Fibroblast of gingiva (primary cell): ENCODE data around the gene CSN1S1.
"Not testable (repeated sequence)": the region's sequence is repeated elsewhere in the genome, so short reads cannot be mapped to it uniquely, and the experiment has no call there.

Experiments
- DNase-seq: peaks from one replicate; pipeline ENCODE4 v3.0.0-alpha.2; 2011; ENCODE audit warnings: low read depth

Gene CSN1S1, protein sequence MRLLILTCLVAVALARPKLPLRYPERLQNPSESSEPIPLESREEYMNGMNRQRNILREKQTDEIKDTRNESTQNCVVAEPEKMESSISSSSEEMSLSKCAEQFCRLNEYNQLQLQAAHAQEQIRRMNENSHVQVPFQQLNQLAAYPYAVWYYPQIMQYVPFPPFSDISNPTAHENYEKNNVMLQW

DNA sequence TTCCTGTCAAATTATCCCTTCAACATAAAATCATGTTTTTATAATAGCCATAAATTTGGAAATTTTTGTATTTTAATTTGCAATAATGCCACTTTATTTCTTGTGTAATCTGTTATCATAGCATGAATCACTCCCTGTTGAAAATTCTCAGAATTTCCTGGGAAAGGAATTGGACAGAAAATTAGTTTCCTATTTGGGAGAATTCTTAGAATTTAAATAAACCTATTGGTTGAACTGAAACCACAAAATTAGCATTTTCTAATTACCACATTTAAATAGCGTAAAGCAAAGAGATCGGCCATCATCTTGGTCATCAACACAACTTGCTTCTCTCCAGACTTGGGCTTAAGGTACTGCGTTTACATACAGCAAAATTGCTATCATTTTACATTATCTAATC lies at the start of gene CSN1S1:
TSS of gene CSN1S1 (plus strand) at position 301 of the 400 bp plus-strand sequence. CDS start 1,488 bp downstream, outside the sequence.
- no peak for DNase-seq

DNA sequence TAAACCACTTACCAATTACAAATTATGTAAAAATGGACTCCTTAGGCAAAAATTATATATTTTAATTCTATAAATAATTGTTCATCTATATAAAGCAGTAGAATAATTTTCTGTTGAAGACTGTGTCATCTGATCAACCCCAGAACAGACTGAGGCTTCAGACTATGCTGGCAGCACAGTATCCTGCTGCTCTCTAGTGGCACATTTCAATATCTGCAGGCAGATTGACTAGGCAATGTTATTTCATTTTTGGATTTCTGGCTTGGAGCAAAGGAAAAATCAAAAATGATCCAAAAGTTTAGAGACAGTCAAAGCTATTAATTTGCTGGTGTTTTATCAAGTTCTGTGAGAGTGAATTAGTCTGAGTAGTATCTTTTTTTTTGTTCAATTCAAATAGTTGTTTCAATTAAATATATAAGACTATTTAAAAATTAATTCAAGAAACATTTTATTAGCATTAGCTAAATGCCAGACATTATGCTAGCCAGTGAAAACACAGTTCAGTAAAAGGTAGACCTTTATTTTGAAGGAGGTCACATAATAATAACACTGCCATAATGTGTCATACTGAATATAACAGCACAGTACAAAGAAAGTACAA lies 49.6 kb upstream of the CSN1S1 start:
- DNase-seq = peak; percentile 44

DNA sequence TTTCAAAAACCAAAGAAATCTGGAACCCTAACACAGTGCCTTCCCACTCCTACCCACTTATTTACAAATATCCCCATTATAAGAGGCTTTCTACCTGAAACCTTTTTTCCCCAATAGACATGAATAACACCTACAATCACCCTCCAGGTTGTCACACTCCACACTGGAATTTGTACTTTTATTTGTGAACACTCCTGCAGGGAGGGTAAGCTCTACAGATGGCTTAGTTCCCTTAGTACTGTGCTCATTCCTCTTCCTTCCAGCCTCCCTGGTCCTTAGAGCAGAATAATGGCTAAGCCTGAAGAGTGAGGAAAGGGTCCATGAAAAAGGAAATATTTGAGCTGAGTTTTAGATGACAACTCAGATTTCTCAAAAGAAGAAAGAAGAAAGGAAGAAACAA lies 48.7 kb upstream of the CSN1S1 start:
- no peak for DNase-seq

DNA sequence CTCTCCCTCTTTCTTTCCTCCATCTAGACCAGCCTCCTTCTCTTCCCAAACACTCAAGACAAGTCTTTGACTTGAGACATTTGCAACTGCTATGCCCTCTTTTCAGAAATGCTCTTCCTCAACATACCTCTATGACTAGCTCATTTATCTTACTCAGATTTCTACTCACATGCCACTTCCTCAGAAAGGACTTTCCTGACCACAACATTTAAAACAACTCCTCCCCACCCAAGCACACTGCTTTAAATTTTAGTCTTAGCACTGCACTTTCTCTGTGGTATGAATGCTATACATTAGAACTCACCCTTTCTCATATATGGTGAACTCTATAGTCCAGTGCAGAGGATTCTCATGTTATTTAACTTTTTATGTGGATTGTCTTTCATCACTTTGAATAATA lies 42.5 kb upstream of the CSN1S1 start:
- no peak for DNase-seq

DNA sequence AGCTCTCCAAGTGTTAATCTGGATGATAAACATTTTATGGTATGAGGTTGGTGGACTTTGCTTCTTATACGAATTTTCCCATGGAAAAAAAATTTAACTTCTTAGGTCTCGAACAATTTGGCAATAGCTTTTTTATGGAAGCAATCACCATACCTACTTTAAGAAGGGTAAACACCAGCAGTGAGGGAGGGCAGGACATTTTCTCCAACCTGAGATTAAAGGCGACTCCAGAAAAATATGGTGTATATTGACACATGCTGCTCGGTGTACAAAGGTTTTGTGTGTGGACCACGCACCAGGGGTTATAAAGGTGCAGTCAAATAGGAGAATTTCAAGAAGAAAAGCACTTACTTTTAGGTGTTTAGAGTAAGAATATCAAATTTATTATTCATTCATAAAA lies 36.7 kb upstream of the CSN1S1 start:
- no peak for DNase-seq

DNA sequence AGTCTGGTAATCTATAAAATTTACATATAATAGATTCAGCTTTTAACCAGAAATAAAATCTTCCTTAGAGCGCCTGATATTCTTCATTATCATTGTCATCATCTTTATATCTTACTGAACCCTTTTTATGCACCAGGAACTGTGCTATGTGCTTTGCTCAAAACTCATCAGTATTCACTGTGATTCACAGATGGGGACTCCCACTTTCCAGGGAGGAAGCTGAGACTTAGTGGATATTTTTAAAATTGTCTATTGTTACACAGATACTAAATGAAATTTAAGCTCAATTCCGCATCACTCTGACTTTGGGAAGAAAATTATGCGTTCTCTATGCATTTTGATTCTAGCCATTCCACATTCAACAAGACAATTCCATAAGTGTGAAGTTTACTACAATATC lies 36.1 kb upstream of the CSN1S1 start:
- no peak for DNase-seq

DNA sequence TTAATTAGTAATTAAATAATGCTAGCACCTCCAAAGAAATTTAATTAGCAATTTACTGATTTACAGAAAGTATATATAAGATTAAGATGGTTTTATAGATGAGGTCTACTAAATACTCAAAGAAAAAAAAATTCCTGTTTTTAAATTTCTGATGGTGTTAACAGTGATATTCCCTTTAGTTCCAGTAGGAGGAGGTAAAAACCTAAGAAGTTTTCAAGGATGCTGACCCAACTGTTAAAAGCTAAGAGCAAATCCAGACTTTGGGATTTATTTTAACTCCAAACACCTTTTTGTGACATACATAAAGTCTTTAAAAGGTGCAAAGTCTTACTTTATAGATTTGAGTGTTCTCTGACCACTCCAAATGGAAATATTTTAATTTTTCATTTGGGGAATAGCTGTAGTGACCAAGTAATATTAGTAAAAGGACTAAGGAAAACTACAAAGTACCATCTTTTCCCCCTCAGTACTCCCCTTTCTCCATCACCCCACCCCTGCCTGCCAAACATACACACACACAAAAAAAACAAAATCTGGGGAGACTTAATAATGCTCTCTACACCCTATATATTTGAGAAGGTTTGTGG lies 34.2 kb upstream of the CSN1S1 start:
- DNase-seq = no peak

DNA sequence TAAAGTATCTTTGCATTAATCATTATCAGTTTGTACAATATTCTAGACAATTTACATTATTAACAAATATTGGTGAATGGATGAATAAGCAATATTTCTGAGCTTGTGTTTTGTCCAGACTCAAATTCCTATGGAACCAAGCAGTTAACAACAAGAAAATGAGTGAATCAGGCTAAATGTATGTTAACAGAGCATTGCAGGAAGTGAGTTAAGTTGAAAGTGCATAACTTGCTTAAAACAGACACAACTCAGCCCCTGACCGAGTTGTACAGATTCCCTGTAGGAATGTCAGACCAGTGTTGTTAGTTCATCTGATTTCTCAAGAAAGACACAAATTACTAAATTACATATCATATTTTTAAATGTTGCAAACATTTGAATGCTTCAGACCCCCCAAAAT lies 23.7 kb upstream of the CSN1S1 start:
- peak; percentile 21 for DNase-seq

DNA sequence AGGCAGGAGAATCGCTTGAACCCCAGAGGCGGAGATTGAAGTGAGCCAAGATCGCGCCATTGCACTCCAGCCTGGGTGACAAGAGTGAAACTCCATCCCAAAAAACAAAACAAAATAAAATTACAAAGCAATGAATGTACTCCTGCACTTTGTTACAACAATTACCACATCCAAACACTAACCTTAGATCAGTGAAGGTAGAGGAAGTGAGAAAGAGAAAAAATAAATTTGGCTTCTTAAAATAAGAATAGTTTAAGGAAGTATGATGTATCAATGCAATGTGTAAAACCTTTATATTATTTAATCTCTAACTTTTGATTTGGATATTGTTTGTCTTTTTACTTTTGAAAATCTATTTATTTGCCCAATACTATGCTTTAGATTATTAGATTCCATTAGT lies 21.7 kb upstream of the CSN1S1 start:
- DNase-seq = no peak

DNA sequence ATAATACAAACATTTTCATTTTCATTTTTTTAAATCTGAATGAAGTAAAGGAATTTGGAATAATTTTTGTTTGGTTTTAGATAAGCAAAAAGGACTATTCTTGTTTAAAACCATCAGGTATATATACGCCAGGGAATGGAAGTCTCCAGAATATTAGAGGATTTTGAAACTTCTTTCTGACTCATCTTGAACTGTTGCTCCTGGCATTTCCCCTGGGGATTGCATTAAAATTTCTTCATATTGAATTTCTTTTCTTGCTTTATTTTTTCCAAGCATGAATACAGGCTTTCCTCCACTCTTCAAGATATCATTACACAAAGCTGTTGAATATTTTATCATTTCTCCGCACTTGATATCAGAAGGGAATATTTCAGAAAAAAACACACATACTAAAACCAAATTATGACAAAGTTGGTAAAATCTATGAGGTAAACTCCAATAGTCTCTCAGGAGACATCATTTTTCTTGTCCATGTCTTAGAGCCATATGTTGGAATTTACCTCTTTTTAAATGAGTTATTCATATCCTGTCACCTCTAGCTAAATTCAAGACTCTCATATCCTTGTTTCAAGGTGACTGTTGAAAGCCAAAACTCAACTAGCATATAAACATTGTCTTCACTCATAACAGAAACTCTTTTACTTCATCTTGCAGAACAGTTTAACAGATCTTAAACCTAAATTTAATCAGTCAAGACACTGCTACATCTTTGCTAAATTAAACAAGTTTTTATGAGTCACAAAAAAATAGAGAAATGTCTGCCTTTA lies 20.7 kb upstream of the CSN1S1 start:
- peak; percentile 76 for DNase-seq

DNA sequence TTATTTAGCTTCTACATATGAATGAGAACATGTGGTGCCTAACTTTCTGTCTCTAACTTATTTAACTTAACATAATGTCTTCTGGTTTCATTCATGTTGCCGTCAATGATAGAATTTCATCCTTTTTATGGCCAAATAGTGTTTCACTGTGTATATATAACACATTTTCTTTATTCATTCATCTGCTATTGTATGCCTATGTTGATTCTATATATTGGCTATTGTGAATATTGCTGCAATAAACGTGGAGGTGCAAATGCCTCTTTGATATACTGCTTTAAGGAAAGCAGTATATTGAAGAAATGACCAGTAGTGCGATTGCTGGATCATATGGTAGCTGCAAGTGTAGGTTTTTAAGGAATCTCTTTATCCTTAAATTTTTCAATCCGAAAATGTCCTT lies 10.0 kb upstream of the CSN1S1 start:
- DNase-seq = no peak

DNA sequence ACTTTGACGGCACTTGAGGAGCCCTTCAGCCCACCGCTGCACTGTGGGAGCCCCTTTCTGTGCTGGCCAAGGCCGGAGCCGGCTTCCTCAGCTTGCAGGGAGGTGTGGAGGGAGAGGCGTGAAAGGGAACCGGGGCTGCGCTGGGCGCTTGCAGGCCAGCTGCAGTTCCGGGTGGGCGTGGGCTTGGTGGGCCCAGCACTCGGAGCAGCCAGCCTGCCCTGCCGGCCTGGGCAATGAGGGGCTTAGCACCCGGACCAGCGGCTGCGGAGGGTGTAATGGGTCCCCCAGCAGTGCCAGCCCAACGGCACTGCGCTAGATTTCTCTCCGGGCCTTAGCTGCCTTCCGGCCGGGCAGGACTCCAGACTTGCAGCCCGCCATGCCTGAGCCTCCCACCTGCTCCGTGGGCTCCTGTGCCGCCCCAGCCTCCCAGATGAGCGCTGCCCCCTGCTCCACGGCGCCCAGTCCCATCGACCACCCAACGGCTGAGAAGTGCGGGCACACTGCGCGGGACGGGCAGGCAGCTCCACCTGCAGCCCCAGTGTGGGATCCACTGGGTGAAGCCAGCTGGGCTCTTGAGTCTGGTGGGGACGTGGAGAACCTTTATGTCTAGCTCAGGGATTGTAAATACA lies 7.0 kb upstream of the CSN1S1 start:
- DNase-seq = not testable (repeated sequence)

DNA sequence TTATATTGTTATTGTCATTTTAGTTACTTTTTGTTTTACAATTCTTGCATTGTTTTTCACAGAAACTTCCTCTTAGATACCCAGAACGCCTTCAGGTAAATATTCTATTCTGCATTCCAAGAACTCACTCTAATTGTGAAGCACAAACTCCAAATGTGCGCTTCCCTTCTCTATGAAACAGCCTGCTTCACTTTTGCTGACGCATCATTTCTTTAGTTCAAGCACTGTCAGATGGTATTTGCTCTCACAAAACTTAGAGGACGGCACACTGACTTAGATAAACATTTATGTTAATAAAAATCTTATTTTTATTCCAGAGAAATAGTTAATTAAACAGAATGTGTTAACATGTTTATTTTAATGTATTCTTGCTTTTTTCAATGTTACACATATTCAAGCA lies 3.3 kb downstream of the CSN1S1 start:
- DNase-seq = no peak

DNA sequence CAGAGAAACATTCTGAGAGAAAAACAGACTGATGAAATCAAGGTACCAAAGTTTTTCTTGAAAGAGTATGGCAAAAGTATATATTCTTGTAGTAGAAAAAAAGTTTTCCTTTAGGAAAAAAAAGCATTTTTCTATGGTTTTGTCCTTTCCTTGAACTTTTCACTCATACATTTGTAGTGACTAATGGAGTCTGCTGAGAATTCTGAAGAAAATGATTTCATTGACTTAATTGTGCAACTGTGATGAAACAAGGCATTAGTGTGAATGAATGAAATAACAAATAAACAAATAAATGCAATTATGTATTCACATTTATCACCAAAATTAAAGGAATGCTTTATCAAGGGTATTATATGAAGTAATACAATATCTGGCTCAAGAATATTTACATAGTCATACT lies 5.7 kb downstream of the CSN1S1 start:
- no peak for DNase-seq

DNA sequence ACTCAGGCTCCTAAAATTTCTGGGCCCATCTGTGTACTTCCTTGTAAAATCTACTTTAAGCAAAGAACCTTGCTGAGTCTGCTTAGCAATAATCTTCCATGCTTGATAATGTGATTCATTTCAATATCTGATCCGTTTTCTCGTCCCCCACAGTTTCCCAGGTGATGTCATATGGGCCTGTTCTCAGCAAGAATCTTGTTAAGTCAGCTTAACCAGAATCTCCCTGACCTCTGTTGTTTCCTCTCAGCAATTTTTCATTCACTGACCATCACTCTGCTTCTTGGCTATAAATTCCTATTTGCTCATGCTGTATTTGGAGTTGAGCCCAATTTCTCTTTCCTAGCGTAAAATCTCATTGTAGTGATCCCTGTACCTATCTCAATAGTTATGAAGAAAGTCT lies 20.7 kb downstream of the CSN1S1 start:
- DNase-seq = no peak

DNA sequence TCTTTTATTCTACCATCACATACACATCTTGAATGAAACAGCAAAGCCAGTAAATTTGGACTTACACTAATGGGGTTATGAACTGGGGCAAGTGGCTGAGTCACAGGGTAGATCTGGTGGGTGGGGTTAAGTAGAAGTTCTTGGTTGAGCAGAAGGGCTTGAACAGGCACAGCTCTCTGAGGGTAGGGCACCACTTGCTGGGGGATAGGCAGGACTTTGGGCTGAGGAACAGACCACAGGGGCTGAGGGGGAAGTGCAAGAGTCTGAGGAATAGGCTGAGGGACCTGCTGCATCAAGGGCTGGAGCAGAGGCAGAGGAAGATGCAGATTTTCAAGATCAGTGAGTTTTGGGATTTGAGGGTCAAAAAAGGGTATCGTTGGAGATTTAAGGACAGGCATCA lies 26.3 kb downstream of the CSN1S1 start:
- DNase-seq = no peak

DNA sequence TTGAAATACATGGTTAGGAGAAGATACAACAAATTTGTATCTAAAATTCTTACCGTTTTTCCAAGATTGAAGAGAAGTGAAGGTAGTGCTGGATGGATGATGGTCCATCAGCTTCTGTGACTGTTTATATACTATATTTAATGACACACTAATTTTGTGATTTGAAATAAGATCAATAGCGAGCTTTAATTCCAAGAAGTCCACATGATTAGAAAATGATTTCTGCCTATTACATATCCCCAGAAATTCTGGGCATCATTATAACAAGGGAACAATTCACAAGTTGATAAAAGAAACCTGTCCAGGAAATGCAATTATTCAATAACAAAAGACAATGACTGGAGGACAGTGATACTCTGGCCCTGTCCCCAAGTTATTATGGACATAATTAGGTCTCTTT lies 34.8 kb downstream of the CSN1S1 start, which contains the start of gene CSN2:
TSS of gene CSN2 (minus strand) at position 101 of the 400 bp plus-strand sequence. CDS start 4,733 bp downstream, outside the sequence.
- no peak for DNase-seq

DNA sequence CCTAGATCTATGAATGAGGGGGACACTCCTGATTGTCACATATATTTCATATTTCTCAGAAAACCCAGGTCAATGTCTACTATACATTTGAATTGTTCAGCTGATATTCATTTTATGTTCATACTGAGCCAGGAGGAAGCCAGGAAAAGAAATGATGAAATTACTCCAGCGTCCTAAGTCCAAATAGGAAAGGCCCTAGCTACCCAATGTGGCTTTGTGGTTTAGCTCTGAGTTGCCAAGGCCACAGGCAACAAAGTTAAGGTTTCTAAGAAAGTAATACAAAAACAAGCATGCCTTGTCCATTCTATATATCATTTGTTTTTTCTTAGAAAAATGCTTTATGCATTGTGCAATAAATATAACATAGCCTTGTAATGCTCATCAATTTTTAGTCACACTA lies 39.2 kb downstream of the CSN1S1 start:
- DNase-seq = peak; percentile 48

DNA sequence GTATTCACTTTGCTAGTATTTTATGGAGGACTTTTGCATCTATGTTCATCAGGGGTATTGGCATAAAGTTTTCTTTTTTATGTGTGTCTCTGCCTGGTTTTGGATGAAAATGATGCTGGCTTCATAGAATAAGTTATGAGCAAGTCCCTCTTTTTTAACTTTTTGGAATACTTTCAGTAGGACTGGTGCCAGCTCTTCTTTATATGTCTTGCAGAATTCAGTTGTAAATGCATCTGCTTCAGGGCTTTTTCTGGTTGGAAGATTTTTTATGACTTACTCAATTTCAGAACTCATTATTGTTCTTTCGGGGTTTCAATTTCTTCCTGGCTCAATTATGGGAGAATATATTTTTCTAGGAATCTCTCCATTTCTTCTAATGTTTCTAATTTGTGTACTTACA lies 43.8 kb downstream of the CSN1S1 start:
- DNase-seq = peak; percentile 75

DNA sequence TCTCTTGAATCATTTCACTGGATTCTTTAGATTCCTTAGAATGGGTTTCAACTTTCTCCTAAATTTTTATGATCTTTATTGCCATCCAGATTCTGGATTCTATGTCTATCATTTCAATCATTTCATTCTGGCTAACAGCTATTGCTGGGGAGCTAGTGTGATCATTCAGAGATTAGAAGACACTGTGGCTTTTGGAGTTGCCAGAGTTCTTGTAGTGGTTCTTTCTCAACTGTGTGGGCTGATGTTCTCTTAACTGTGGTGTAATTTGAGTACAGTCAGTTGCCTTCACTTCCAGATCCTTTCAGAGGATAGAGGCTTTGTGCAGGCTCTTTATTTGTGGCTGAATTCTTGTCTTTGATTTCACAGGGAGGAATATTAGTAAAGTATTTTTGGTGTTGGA lies 46.7 kb downstream of the CSN1S1 start:
- peak; percentile 73 for DNase-seq

DNA sequence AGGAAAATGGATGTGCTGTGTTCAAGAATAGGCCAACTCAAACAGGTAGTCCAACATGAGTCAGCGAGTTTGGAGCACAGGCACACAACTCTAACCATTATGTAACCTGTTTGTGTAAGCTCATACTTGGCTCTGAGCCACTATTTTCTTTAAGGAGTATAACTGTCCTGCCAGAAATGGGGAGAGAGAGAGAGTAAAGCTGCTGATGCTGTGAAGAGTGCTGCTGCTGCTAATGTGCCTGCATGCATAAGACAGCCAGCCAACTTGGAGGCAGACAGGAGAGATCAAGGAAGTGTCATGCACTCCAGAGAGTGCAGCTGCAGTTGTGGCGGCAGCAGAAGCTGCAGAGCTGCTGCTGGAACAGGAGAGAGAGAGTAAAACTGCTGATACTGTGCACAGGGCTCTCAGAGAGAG lies 53.2 kb downstream of the CSN1S1 start:
- no peak for DNase-seq

DNA sequence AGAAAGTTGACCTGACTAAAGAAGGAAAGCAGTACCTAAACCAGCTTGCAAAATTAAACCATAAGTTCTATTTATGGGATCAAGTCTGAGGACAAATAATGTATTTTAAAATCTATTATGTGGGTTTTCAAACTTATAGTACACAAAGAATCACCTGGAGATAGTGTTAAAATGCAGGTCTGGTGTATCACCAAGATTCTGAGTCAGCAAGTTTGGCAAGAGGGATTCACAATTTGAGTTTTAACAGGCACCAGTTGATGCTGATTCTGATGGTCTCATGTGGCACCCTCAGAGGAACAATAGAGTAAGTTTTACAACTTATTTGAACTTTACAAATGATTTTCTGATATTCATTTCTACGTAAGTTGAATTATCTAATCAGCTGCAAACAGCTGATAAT lies 55.8 kb downstream of the CSN1S1 start:
- no peak for DNase-seq

DNA sequence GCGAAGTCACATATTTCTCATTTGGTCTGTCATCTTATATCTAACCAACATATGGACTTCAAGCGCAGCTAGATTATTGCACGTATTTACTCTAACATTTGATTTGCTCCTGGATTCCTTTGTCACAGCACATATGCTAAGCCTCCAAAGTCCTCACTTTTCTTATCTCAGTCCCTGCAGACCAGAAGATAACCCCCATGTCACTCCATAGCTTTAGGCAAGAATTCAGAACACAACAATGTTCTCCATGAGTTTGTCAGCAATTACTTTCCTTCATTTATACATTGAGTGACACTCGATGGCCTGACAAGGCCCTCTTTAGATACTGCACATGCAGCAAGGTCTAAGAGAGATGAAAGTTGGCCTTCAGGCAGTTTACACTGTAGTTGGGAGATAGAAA lies 60.1 kb downstream of the CSN1S1 start:
- DNase-seq = no peak
